Measurements from ENCODE around the gene AP1G1. TPM values are rescaled to one million over a fixed set of nuclear protein-coding genes. Genes with fewer than 3 reads are reported as not detected.
"Not testable (repeated sequence)": the region's sequence is repeated elsewhere in the genome, so short reads cannot be mapped to it uniquely, and the experiment has no call there.

AP1G1 gene
- total RNA-seq, 1 donor from 2014 or later: 61.1 TPM

DNA sequence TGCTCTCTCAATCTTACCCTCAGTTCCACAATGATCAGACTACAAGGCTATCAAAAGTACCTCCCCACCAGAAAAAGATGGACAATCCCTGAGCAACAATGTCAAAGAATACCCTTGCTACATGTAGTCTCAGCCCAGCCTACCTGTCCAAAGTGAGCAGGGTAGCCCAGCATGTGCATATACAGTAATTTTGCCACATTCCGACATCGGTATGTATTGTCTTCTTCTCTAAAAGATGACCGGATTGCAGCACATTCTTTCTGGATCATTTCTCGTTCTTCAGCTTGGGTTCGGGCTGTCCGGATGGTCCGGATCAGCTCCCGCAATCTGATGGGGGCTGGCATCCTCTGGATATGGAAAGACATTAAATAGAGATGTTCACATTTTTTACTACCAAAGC, 19.5 kb downstream of the AP1G1 start:
- no peak overlapping the region for H3K4me3 ChIP-seq (ENCODE audit: low read length in 3 of 3)
- H3K27ac ChIP-seq (ENCODE audit: low read depth, low read length): no peak overlapping the region
- H3K9ac ChIP-seq (ENCODE audit: low read depth in 1 of 3, low read length in 3 of 3): no peak overlapping the region
- no peaks in the 10 kb centered on the region for H3K9me3 ChIP-seq (ENCODE audit: control insufficient read depth in 3 of 3, low read length in 3 of 3)
- peaks cover 12 to 28% (median 26%) of the 10 kb centered on the region in 3 donors for H3K36me3 ChIP-seq (ENCODE audit: control insufficient read depth in 3 of 3, insufficient read depth in 3 of 3, low read length in 3 of 3)
- H3K4me1 ChIP-seq (ENCODE audit: control insufficient read depth in 3 of 3, insufficient read depth in 3 of 3, low read length in 3 of 3): no peaks in the 10 kb centered on the region
- no peaks in the 10 kb centered on the region for H3K27me3 ChIP-seq (ENCODE audit: control insufficient read depth in 3 of 3, insufficient read depth in 3 of 3, low read length in 3 of 3)

DNA sequence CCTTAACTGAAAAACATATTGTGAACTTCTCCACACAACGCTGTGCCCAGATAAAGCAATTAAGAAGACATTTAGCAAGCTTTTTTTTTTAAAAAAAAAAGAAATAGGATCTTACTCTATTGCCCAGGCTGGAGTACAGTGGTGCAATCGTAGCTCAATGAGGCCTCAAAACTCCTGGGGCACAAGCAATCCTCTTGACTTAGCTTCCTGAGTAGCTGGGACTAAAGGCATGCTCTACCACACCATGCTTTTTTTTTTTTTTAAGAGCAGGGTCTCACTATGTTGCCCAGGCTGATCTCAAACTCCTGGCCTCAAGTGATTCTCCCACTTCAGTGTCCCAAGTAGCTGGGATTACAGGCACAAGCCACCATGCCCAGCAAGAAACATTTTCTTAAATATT, 20.1 kb downstream of the AP1G1 start:
- no peaks in the 10 kb centered on the region for H3K4me1 ChIP-seq (ENCODE audit: control insufficient read depth in 3 of 3, insufficient read depth in 3 of 3, low read length in 3 of 3)
- no peak overlapping the region for H3K27ac ChIP-seq (ENCODE audit: low read depth, low read length)
- no peaks in the 10 kb centered on the region for H3K9me3 ChIP-seq (ENCODE audit: control insufficient read depth in 3 of 3, low read length in 3 of 3)
- H3K9ac ChIP-seq (ENCODE audit: low read depth in 1 of 3, low read length in 3 of 3): no peak overlapping the region
- H3K4me3 ChIP-seq (ENCODE audit: low read length in 3 of 3): no peak overlapping the region
- H3K27me3 ChIP-seq (ENCODE audit: control insufficient read depth in 3 of 3, insufficient read depth in 3 of 3, low read length in 3 of 3): no peaks in the 10 kb centered on the region
- H3K36me3 ChIP-seq (ENCODE audit: control insufficient read depth in 3 of 3, insufficient read depth in 3 of 3, low read length in 3 of 3): peaks cover 12 to 28% (median 27%) of the 10 kb centered on the region in 3 donors

DNA sequence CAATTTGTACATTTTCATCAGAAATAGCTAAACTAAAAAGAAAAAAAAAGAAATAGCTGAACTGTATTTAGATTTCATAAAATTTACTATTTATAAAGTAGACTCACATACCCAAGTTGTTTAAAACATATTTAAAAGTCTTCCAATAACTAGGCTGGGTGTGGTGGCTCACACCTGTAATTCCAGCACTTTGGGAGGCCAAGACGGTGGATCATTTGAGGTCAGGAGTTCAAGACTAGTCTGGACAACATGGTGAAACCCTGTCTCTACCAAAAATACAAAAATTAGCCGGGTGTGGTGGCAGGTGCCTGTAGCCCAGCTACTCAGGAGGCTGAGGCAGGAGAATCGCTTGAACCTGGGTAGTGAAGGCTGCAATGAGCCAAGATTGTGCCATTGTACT, 23.5 kb downstream of the AP1G1 start:
- H3K9me3 ChIP-seq (ENCODE audit: control insufficient read depth in 3 of 3, low read length in 3 of 3); H3K27ac ChIP-seq (ENCODE audit: low read depth, low read length); H3K4me3 ChIP-seq (ENCODE audit: low read length in 3 of 3); H3K9ac ChIP-seq (ENCODE audit: low read depth in 1 of 3, low read length in 3 of 3); H3K27me3 ChIP-seq (ENCODE audit: control insufficient read depth in 3 of 3, insufficient read depth in 3 of 3, low read length in 3 of 3); H3K4me1 ChIP-seq (ENCODE audit: control insufficient read depth in 3 of 3, insufficient read depth in 3 of 3, low read length in 3 of 3): not testable (repeated sequence)
- peaks cover 12 to 24% (median 20%) of the 10 kb centered on the region in 3 donors for H3K36me3 ChIP-seq (ENCODE audit: control insufficient read depth in 3 of 3, insufficient read depth in 3 of 3, low read length in 3 of 3)

DNA sequence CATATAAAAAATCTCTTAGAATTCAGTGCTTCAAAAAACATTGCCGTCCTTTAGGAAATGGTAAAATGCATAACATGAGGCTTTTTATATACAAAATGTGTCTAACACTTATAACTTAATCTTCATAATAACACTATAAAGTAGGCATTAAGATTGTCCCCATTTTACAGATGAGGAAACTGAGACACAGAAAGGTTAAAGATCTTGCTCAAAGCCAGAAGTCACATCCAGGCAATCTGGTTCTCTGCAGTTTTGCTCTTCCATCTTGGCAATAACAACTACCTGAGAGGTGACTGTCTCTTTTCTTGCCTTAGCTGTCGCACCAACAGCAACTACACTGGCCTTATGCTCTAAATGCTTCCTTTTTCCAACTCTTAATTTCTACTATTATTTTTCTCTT, 24.5 kb downstream of the AP1G1 start:
- H3K4me1 ChIP-seq (ENCODE audit: control insufficient read depth in 3 of 3, insufficient read depth in 3 of 3, low read length in 3 of 3): no peaks in the 10 kb centered on the region
- H3K9me3 ChIP-seq (ENCODE audit: control insufficient read depth in 3 of 3, low read length in 3 of 3): no peaks in the 10 kb centered on the region
- no peaks in the 10 kb centered on the region for H3K27me3 ChIP-seq (ENCODE audit: control insufficient read depth in 3 of 3, insufficient read depth in 3 of 3, low read length in 3 of 3)
- H3K27ac ChIP-seq (ENCODE audit: low read depth, low read length): no peak overlapping the region
- peaks cover 10 to 22% (median 19%) of the 10 kb centered on the region in 3 donors for H3K36me3 ChIP-seq (ENCODE audit: control insufficient read depth in 3 of 3, insufficient read depth in 3 of 3, low read length in 3 of 3)
- H3K4me3 ChIP-seq (ENCODE audit: low read length in 3 of 3): no peak overlapping the region
- H3K9ac ChIP-seq (ENCODE audit: low read depth in 1 of 3, low read length in 3 of 3): no peak overlapping the region

DNA sequence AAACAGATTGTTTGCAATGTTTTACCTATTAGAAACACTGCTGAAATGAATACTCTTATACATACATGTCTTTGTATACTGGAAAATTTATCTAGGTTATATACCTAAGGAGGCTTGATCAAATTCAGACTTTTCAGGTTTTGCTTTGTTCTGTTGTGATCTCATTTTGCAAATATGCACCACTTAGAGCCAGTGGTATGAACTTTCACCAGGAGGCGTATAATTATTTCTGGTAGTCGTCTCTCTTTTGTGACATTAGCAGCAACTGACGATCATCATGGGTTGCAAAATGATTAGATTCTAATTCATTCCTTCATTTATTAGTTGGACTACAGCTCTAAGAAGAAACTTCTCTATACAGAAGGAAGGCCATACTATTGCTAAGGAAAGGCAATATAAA, 26.9 kb downstream of the AP1G1 start:
- Histone ChIP-seq H3K4me1 (ENCODE audit: control insufficient read depth in 3 of 3, insufficient read depth in 3 of 3, low read length in 3 of 3) (peaks cover 0 to 6% (median 5%) of the 10 kb centered on the region in 3 donors), H3K27me3 (ENCODE audit: control insufficient read depth in 3 of 3, insufficient read depth in 3 of 3, low read length in 3 of 3) (no peaks in the 10 kb centered on the region), H3K9ac (ENCODE audit: low read depth in 1 of 3, low read length in 3 of 3) (no peak overlapping the region), H3K9me3 (ENCODE audit: control insufficient read depth in 3 of 3, low read length in 3 of 3) (no peaks in the 10 kb centered on the region), H3K27ac (ENCODE audit: low read depth, low read length) (no peak overlapping the region), H3K4me3 (ENCODE audit: low read length in 3 of 3) (no peak overlapping the region), H3K36me3 (ENCODE audit: control insufficient read depth in 3 of 3, insufficient read depth in 3 of 3, low read length in 3 of 3) (peaks cover 4 to 11% (median 10%) of the 10 kb centered on the region in 3 donors)

DNA sequence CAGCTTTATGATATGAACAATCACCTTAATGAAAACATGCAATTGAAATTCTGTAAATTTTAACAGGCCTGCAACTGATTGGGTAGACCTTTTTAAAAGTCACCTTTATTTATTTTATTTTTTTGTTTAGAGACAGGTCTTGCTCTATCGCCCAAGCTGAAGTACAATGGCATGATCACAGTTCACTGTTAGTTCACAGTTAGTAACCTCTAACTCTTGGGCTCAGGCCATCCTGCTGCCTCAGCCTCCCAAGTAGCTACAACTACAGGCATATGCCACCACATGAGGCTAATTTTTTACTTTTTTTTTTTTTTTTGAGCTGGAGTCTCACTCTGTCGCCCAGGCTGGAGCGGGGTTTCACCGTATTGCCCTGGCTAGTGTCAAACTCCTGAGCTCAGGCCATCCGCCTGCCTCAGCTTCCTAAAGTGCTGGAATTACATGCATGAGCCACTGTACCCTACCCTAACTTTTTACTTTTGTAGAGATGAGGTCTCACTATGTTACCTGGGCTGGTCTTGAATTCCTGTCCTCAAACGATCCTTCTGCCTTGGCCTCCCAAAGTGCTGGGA, 28.0 kb downstream of the AP1G1 start:
- no peak overlapping the region for H3K4me3 ChIP-seq (ENCODE audit: low read length in 3 of 3)
- H3K27me3 ChIP-seq (ENCODE audit: control insufficient read depth in 3 of 3, insufficient read depth in 3 of 3, low read length in 3 of 3): no peaks in the 10 kb centered on the region
- peaks cover 4 to 9% (median 8%) of the 10 kb centered on the region in 3 donors for H3K36me3 ChIP-seq (ENCODE audit: control insufficient read depth in 3 of 3, insufficient read depth in 3 of 3, low read length in 3 of 3)
- peaks cover 0 to 6% (median 5%) of the 10 kb centered on the region in 3 donors for H3K4me1 ChIP-seq (ENCODE audit: control insufficient read depth in 3 of 3, insufficient read depth in 3 of 3, low read length in 3 of 3)
- no peak overlapping the region for H3K27ac ChIP-seq (ENCODE audit: low read depth, low read length)
- H3K9ac ChIP-seq (ENCODE audit: low read depth in 1 of 3, low read length in 3 of 3): no peak overlapping the region
- H3K9me3 ChIP-seq (ENCODE audit: control insufficient read depth in 3 of 3, low read length in 3 of 3): no peaks in the 10 kb centered on the region

DNA sequence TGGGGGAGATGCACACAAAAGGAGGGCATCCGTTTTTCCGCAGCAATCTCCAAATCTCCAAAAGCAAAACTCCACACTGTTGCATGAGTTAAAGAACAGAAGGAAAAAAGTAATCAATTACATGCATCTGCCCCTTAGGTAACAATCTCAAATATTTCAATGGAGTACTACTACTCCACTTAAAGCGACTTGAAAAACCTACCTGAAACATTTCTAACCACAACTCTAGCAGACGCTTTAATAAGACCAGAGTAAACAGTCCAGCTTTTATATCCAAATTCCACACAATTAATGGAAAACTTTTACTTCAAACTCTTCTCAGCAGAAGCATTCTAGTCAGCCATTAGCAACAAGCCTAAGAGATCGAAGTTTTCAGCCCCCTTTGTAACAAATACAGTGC, 29.9 kb downstream of the AP1G1 start:
- H3K27ac ChIP-seq (ENCODE audit: low read depth, low read length): no peak overlapping the region
- peaks cover 5 to 8% (median 6%) of the 10 kb centered on the region in 3 donors for H3K36me3 ChIP-seq (ENCODE audit: control insufficient read depth in 3 of 3, insufficient read depth in 3 of 3, low read length in 3 of 3)

DNA sequence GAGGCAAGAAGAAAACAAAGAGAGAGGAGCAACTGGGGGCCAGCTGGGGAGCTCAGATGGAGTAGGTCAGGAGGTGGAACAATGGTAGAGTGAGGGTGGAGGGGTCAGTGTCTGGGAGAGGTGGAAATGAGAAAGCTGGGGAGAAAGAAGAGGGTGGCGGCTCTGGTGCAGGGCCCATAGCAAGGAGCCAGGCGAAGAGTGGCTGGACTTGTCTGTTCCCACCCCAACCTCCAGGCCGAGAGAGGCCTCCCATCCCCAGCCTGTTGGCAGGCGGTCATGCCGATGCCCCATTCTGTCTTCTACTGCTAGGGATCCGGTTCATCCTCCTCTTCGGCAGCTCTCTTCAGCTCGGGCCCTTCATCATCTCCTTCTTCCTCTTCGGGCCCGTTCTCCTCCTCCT, 31.3 kb downstream of the AP1G1 start:
- peaks cover 12 to 18% (median 16%) of the 10 kb centered on the region in 3 donors for H3K36me3 ChIP-seq (ENCODE audit: control insufficient read depth in 3 of 3, insufficient read depth in 3 of 3, low read length in 3 of 3)
- H3K9me3 ChIP-seq (ENCODE audit: control insufficient read depth in 3 of 3, low read length in 3 of 3): no peaks in the 10 kb centered on the region
- no peaks in the 10 kb centered on the region for H3K27me3 ChIP-seq (ENCODE audit: control insufficient read depth in 3 of 3, insufficient read depth in 3 of 3, low read length in 3 of 3)
- H3K27ac ChIP-seq (ENCODE audit: low read depth, low read length): peak overlapping the region; percentile 62
- no peak overlapping the region for H3K4me3 ChIP-seq (ENCODE audit: low read length in 3 of 3)
- no peak overlapping the region for H3K9ac ChIP-seq (ENCODE audit: low read depth in 1 of 3, low read length in 3 of 3)
- H3K4me1 ChIP-seq (ENCODE audit: control insufficient read depth in 3 of 3, insufficient read depth in 3 of 3, low read length in 3 of 3): peaks cover 0 to 6% (median 5%) of the 10 kb centered on the region in 3 donors

More for the DNA sequence above, 29.9 kb downstream of the AP1G1 start:
- Histone ChIP-seq H3K4me1 (ENCODE audit: control insufficient read depth in 3 of 3, insufficient read depth in 3 of 3, low read length in 3 of 3) (peaks cover 0 to 6% (median 5%) of the 10 kb centered on the region in 3 donors), H3K9me3 (ENCODE audit: control insufficient read depth in 3 of 3, low read length in 3 of 3) (no peaks in the 10 kb centered on the region), H3K4me3 (ENCODE audit: low read length in 3 of 3) (no peak overlapping the region), H3K27me3 (ENCODE audit: control insufficient read depth in 3 of 3, insufficient read depth in 3 of 3, low read length in 3 of 3) (no peaks in the 10 kb centered on the region), H3K9ac (ENCODE audit: low read depth in 1 of 3, low read length in 3 of 3) (no peak overlapping the region)

DNA sequence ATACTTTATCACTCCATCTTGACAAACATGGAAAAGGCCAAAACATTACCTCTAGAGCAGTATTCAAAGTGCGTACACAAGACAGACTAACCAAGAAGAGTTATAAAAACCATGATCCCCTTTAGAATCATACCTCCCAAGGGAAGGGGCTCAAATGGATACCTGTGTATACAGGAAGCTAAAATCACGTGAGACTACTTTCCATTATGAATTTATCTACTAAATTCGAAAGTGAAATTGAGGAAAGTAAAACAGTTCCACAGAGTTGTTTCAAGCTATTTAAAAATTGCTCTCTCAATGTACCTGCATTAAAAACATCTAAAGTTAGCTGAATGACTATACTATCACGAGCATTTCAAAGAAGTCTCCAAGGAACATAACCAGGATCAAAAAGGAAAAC, 32.7 kb downstream of the AP1G1 start:
- Histone ChIP-seq H3K27ac (ENCODE audit: low read depth, low read length) (no peak overlapping the region), H3K27me3 (ENCODE audit: control insufficient read depth in 3 of 3, insufficient read depth in 3 of 3, low read length in 3 of 3) (no peaks in the 10 kb centered on the region), H3K9me3 (ENCODE audit: control insufficient read depth in 3 of 3, low read length in 3 of 3) (no peaks in the 10 kb centered on the region), H3K4me1 (ENCODE audit: control insufficient read depth in 3 of 3, insufficient read depth in 3 of 3, low read length in 3 of 3) (peaks cover 0 to 6% (median 5%) of the 10 kb centered on the region in 3 donors), H3K9ac (ENCODE audit: low read depth in 1 of 3, low read length in 3 of 3) (no peak overlapping the region), H3K4me3 (ENCODE audit: low read length in 3 of 3) (no peak overlapping the region), H3K36me3 (ENCODE audit: control insufficient read depth in 3 of 3, insufficient read depth in 3 of 3, low read length in 3 of 3) (peaks cover 12 to 19% (median 18%) of the 10 kb centered on the region in 3 donors)

DNA sequence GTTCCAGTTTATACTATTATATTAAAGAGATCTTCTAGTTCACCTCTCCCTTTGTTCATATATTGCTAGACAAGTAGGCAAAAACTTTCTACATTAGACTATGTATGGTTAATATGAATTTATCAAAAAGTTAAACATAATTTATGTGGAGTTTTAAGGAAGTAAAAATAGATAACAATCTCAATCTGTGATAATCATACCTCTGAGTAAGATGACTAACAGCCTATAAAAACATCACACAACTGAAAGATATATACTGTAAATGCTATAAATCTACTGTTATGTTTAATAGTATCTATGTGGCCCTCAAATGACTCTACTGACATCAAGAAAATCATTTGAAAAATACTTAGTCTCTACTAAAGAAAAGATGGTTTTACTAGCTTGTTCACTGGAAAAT, 37.1 kb downstream of the AP1G1 start:
- no peak overlapping the region for H3K27ac ChIP-seq (ENCODE audit: low read depth, low read length)

More for the DNA sequence above, 37.1 kb downstream of the AP1G1 start:
- peaks cover 18 to 31% (median 28%) of the 10 kb centered on the region in 3 donors for H3K36me3 ChIP-seq (ENCODE audit: control insufficient read depth in 3 of 3, insufficient read depth in 3 of 3, low read length in 3 of 3)
- peaks cover 5 to 12% (median 7%) of the 10 kb centered on the region in 3 donors for H3K4me1 ChIP-seq (ENCODE audit: control insufficient read depth in 3 of 3, insufficient read depth in 3 of 3, low read length in 3 of 3)
- H3K27me3 ChIP-seq (ENCODE audit: control insufficient read depth in 3 of 3, insufficient read depth in 3 of 3, low read length in 3 of 3): no peaks in the 10 kb centered on the region
- no peak overlapping the region for H3K9ac ChIP-seq (ENCODE audit: low read depth in 1 of 3, low read length in 3 of 3)
- H3K4me3 ChIP-seq (ENCODE audit: low read length in 3 of 3): no peak overlapping the region
- no peaks in the 10 kb centered on the region for H3K9me3 ChIP-seq (ENCODE audit: control insufficient read depth in 3 of 3, low read length in 3 of 3)
